SK-N-SH treated with all-trans-retinoic acid at 6 μM for 48 hours (cell line): ENCODE results near the gene LBHD1.

Source experiments
- ATAC-seq: fragments of 200-7000 bp; cut with Tn5 transposase; 3 replicates; pipeline ENCODE4 v1.9.1; 2020; ENCODE audit warnings: mild to moderate bottlenecking, moderate library complexity
- ARNTL ChIP-seq: fragments of 450-650 bp; formaldehyde crosslinking; IDR thresholded peaks from 2 replicates; pipeline ENCODE4 v1.5.0; 2020; ENCODE audit warnings: low read depth, mild to moderate bottlenecking, moderate library complexity, borderline replicate concordance
- BACH2 ChIP-seq: fragments of 250-450 bp; sonication (Bioruptor Pico); IDR thresholded peaks from 2 replicates; pipeline ENCODE4 v1.9.0; 2021; ENCODE audit warnings: mild to moderate bottlenecking, borderline replicate concordance
- CSDC2 ChIP-seq: fragments of 250-450 bp; sonication (Bioruptor Pico); IDR thresholded peaks from 2 replicates; pipeline ENCODE4 v1.5.0; 2020; ENCODE audit warnings: mild to moderate bottlenecking, moderate library complexity
- ESRRG ChIP-seq: fragments of 250-450 bp; sonication (Bioruptor Pico); IDR thresholded peaks from 2 replicates; pipeline ENCODE4 v1.6.1; 2021; ENCODE audit warnings: mild to moderate bottlenecking
- GLIS3 ChIP-seq: fragments of 250-450 bp; sonication (Bioruptor Pico); IDR thresholded peaks from 2 replicates; pipeline ENCODE4 v1.5.0; 2020; ENCODE audit warnings: mild to moderate bottlenecking, moderate library complexity
- ISL1 ChIP-seq: fragments of 250-450 bp; sonication (Bioruptor Pico); IDR thresholded peaks from 2 replicates; pipeline ENCODE4 v2.1.2; 2022; ENCODE audit warnings: mild to moderate bottlenecking, moderate library complexity
- OSR1 ChIP-seq: fragments of 250-450 bp; sonication (Bioruptor Pico); IDR thresholded peaks from 2 replicates; pipeline ENCODE4 v1.8.0; 2022; ENCODE audit warnings: moderate library complexity, mild to moderate bottlenecking, inconsistent platforms
- PPARA ChIP-seq: fragments of 250-450 bp; sonication (Bioruptor Pico); IDR thresholded peaks from 2 replicates; pipeline ENCODE4 v1.5.0; 2020; ENCODE audit warnings: mild to moderate bottlenecking, borderline replicate concordance
- RARB ChIP-seq: fragments of 250-450 bp; sonication (Bioruptor Pico); IDR thresholded peaks from 2 replicates; pipeline ENCODE4 v1.8.0; 2021; ENCODE audit warnings: mild to moderate bottlenecking, moderate library complexity
- SNAI2 ChIP-seq: fragments of 250-450 bp; sonication (Bioruptor Pico); IDR thresholded peaks from 2 replicates; pipeline ENCODE4 v1.5.0; 2020; ENCODE audit warnings: mild to moderate bottlenecking, moderate library complexity
- TCF4 ChIP-seq: fragments of 250-450 bp; sonication (Bioruptor Pico); IDR thresholded peaks from 2 replicates; pipeline ENCODE4 v1.8.0; 2021; ENCODE audit warnings: mild to moderate bottlenecking, moderate library complexity, borderline replicate concordance
- TOX ChIP-seq: fragments of 250-450 bp; sonication (Bioruptor Pico); IDR thresholded peaks from 2 replicates; pipeline ENCODE4 v1.8.0; 2021; ENCODE audit warnings: mild to moderate bottlenecking, moderate library complexity, borderline replicate concordance
- ZC3H10 ChIP-seq: fragments of 250-450 bp; sonication (Bioruptor Pico); IDR thresholded peaks from 2 replicates; pipeline ENCODE4 v1.5.1; 2021; ENCODE audit warnings: mild to moderate bottlenecking, moderate library complexity
- ZFP3 ChIP-seq: fragments of 250-450 bp; sonication (Bioruptor Pico); IDR thresholded peaks from 2 replicates; pipeline ENCODE4 v1.5.0; 2020; ENCODE audit warnings: mild to moderate bottlenecking, moderate library complexity
- ZFP30 ChIP-seq: fragments of 450-650 bp; formaldehyde crosslinking; IDR thresholded peaks from 2 replicates; pipeline ENCODE4 v1.5.0; 2022; ENCODE audit warnings: mild to moderate bottlenecking, moderate library complexity
- ZNF565 ChIP-seq: fragments of 450-650 bp; formaldehyde crosslinking; conservative IDR thresholded peaks from 2 replicates; pipeline ENCODE4 v1.5.0; 2020; ENCODE audit warnings: low read depth, mild to moderate bottlenecking, moderate library complexity
- ZNF70 ChIP-seq: fragments of 450-650 bp; formaldehyde crosslinking; IDR thresholded peaks from 2 replicates; pipeline ENCODE4 v1.5.0; 2020; ENCODE audit warnings: mild to moderate bottlenecking, moderate library complexity
- ZNF8 ChIP-seq: fragments of 450-650 bp; formaldehyde crosslinking; IDR thresholded peaks from 2 replicates; pipeline ENCODE4 v1.5.0; 2020; ENCODE audit warnings: mild to moderate bottlenecking, moderate library complexity
- TF ChIP-seq, protein P1 (sequence below): fragments of 250-450 bp; sonication (Bioruptor Pico); IDR thresholded peaks from 2 replicates; pipeline ENCODE4 v1.5.1; 2020; ENCODE audit warnings: low read depth, mild to moderate bottlenecking, moderate library complexity
- TF ChIP-seq, protein P2 (sequence below): fragments of 250-450 bp; sonication (Bioruptor Pico); IDR thresholded peaks from 2 replicates; pipeline ENCODE4 v1.5.1; 2021; ENCODE audit warnings: mild to moderate bottlenecking, moderate library complexity
- TF ChIP-seq, protein P3 (sequence below): fragments of 250-450 bp; sonication (Bioruptor Pico); IDR thresholded peaks from 2 replicates; pipeline ENCODE4 v1.8.0; 2021; ENCODE audit warnings: low read depth, mild to moderate bottlenecking, moderate library complexity, borderline replicate concordance
- TF ChIP-seq, protein P4 (sequence below): fragments of 250-450 bp; sonication (Bioruptor Pico); IDR thresholded peaks from 2 replicates; pipeline ENCODE4 v1.8.0; 2020; ENCODE audit warnings: mild to moderate bottlenecking, moderate library complexity, borderline replicate concordance
- TF ChIP-seq, protein P5 (sequence below): fragments of 250-450 bp; sonication (Bioruptor Pico); IDR thresholded peaks from 2 replicates; pipeline ENCODE4 v1.5.0; 2020; ENCODE audit warnings: mild to moderate bottlenecking, moderate library complexity

Gene LBHD1

DNA sequence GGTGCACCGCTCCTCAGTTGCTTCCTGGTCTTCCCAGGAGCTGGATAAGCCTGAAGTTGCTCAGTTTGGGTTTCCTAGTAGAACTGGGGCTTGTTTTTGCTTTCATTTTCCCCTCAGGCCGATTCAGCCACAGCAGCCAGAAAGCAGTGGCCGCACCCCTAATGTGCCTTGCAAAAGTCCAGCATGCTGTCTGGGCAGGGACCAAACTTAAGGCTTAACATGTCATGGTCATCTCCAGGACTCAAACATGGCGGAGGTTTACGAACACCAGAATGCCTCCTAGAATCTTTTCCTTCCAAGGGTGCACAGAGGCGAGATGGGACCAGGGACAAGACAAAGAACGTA lies 37.9 kb upstream of the LBHD1 start:
- TF ChIP-seq OSR1 (no peak), TOX (CRISPR knock-in tag) (no peak)
- TF ChIP-seq, protein P1, sequence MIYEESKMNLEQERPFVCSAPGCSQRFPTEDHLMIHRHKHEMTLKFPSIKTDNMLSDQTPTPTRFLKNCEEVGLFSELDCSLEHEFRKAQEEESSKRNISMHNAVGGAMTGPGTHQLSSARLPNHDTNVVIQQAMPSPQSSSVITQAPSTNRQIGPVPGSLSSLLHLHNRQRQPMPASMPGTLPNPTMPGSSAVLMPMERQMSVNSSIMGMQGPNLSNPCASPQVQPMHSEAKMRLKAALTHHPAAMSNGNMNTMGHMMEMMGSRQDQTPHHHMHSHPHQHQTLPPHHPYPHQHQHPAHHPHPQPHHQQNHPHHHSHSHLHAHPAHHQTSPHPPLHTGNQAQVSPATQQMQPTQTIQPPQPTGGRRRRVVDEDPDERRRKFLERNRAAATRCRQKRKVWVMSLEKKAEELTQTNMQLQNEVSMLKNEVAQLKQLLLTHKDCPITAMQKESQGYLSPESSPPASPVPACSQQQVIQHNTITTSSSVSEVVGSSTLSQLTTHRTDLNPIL (CRISPR knock-in tag) = 0 out of 2 replicates have a peak, but pooled peaks have one; percentile 25
- no peak for ATAC-seq

DNA sequence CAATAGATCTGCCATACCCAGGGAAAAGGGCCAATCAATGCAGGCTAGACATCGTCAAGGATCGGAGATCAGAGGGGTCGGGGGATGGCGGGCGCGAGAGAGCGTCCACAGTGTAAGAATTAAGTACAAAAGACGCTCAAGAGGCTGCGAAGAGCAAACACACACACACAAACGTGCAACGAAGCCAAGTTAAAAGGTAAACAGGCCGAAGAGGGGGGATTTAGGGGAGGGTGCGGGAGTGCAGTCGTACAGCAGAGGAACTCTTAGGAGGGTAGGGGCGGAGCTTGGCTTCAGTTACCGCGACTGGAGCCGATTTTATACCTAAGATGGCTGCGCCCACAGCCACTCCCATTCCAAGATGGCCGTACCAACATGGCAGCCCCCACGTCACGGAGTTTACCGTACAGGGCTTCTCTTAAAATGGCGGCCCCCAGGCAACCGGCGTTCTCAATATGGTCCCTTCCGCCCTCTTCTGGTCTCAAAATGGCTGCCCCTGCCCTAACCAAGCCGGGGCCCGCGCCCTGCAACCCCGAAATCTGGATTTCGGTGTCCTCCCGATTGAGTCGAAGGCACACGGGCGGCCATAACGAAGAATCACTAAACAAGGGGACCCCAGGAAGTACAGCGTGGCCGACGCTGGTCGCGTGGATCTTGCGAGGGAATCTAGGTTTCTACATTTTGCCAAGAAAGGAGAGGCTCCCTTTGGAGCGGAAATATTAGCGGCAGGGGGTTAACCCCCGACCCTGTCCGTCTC lies 37.4 kb upstream of the LBHD1 start:
- ATAC-seq = peak; percentile 75
- TF ChIP-seq ZFP3 = peak; percentile 55; the same call in 1 of the 2 replicates
- no peak for TF ChIP-seq RARB (CRISPR knock-in tag)
- TF ChIP-seq ISL1 (CRISPR knock-in tag) = no peak
- TF ChIP-seq, protein P2, sequence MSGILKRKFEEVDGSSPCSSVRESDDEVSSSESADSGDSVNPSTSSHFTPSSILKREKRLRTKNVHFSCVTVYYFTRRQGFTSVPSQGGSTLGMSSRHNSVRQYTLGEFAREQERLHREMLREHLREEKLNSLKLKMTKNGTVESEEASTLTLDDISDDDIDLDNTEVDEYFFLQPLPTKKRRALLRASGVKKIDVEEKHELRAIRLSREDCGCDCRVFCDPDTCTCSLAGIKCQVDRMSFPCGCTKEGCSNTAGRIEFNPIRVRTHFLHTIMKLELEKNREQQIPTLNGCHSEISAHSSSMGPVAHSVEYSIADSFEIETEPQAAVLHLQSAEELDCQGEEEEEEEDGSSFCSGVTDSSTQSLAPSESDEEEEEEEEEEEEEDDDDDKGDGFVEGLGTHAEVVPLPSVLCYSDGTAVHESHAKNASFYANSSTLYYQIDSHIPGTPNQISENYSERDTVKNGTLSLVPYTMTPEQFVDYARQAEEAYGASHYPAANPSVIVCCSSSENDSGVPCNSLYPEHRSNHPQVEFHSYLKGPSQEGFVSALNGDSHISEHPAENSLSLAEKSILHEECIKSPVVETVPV (CRISPR knock-in tag) = 0 out of 2 replicates have a peak, but pooled peaks have one; percentile 24
- no peak for TF ChIP-seq OSR1
- TF ChIP-seq, protein P3, sequence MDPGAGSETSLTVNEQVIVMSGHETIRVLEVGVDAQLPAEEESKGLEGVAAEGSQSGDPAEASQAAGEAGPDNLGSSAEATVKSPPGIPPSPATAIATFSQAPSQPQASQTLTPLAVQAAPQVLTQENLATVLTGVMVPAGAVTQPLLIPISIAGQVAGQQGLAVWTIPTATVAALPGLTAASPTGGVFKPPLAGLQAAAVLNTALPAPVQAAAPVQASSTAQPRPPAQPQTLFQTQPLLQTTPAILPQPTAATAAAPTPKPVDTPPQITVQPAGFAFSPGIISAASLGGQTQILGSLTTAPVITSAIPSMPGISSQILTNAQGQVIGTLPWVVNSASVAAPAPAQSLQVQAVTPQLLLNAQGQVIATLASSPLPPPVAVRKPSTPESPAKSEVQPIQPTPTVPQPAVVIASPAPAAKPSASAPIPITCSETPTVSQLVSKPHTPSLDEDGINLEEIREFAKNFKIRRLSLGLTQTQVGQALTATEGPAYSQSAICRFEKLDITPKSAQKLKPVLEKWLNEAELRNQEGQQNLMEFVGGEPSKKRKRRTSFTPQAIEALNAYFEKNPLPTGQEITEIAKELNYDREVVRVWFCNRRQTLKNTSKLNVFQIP = no peak
- 0 out of 2 replicates have a peak, but pooled peaks have one; percentile 45 for TF ChIP-seq ZC3H10 (CRISPR knock-in tag)
- peak; percentile 24; the same call in 1 of the 2 replicates for TF ChIP-seq ZNF70
- TF ChIP-seq, protein P1 (CRISPR knock-in tag) = no peak
- TF ChIP-seq TCF4 (CRISPR knock-in tag) = no peak
- peak; percentile 71; the same call in 1 of the 2 replicates for TF ChIP-seq CSDC2 (CRISPR knock-in tag)
- TF ChIP-seq TOX (CRISPR knock-in tag) = no peak
- TF ChIP-seq, protein P4, sequence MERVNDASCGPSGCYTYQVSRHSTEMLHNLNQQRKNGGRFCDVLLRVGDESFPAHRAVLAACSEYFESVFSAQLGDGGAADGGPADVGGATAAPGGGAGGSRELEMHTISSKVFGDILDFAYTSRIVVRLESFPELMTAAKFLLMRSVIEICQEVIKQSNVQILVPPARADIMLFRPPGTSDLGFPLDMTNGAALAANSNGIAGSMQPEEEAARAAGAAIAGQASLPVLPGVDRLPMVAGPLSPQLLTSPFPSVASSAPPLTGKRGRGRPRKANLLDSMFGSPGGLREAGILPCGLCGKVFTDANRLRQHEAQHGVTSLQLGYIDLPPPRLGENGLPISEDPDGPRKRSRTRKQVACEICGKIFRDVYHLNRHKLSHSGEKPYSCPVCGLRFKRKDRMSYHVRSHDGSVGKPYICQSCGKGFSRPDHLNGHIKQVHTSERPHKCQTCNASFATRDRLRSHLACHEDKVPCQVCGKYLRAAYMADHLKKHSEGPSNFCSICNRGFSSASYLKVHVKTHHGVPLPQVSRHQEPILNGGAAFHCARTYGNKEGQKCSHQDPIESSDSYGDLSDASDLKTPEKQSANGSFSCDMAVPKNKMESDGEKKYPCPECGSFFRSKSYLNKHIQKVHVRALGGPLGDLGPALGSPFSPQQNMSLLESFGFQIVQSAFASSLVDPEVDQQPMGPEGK (CRISPR knock-in tag) = peak; percentile 54; the same call in 1 of the 2 replicates
- TF ChIP-seq ARNTL (CRISPR knock-in tag) = no peak
- no peak for TF ChIP-seq GLIS3 (CRISPR knock-in tag)
- TF ChIP-seq ZFP30 = no peak
- TF ChIP-seq ESRRG (CRISPR knock-in tag) = no peak
- TF ChIP-seq SNAI2 (CRISPR knock-in tag) = peak; percentile 48; the same call in 1 of the 2 replicates
- no peak for TF ChIP-seq PPARA (CRISPR knock-in tag)
- TF ChIP-seq, protein P5, sequence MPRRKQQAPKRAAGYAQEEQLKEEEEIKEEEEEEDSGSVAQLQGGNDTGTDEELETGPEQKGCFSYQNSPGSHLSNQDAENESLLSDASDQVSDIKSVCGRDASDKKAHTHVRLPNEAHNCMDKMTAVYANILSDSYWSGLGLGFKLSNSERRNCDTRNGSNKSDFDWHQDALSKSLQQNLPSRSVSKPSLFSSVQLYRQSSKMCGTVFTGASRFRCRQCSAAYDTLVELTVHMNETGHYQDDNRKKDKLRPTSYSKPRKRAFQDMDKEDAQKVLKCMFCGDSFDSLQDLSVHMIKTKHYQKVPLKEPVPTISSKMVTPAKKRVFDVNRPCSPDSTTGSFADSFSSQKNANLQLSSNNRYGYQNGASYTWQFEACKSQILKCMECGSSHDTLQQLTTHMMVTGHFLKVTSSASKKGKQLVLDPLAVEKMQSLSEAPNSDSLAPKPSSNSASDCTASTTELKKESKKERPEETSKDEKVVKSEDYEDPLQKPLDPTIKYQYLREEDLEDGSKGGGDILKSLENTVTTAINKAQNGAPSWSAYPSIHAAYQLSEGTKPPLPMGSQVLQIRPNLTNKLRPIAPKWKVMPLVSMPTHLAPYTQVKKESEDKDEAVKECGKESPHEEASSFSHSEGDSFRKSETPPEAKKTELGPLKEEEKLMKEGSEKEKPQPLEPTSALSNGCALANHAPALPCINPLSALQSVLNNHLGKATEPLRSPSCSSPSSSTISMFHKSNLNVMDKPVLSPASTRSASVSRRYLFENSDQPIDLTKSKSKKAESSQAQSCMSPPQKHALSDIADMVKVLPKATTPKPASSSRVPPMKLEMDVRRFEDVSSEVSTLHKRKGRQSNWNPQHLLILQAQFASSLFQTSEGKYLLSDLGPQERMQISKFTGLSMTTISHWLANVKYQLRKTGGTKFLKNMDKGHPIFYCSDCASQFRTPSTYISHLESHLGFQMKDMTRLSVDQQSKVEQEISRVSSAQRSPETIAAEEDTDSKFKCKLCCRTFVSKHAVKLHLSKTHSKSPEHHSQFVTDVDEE (CRISPR knock-in tag) = peak; percentile 92; the same call in 1 of the 2 replicates
- peak; percentile 88 for TF ChIP-seq ZNF565 (CRISPR knock-in tag)
- no peak for TF ChIP-seq BACH2 (CRISPR knock-in tag)
- 0 out of 2 replicates have a peak, but pooled peaks have one; percentile 36 for TF ChIP-seq ZNF8 (CRISPR knock-in tag)
